OCI-LY1 (cell line): ENCODE data around the gene SESN1.

Experiments used
- EZH2 ChIP-seq: fragments of 200-600 bp; sonication (generic), shearing (Covaris generic); IDR thresholded peaks from 2 replicates; pipeline ENCODE4 v1.8.0; 2017; ENCODE audit warnings: borderline replicate concordance, mixed run types, mild to moderate bottlenecking, antibody characterized with exemption, low read length, moderate library complexity, mixed read lengths
- TF ChIP-seq, protein P1 (sequence below): fragments of 200-600 bp; sonication (generic), shearing (Covaris generic); IDR thresholded peaks from 2 replicates; pipeline ENCODE4 v1.5.1; 2017; ENCODE audit warnings: mild to moderate bottlenecking, antibody characterized with exemption, low read length, moderate library complexity, mixed read lengths

DNA sequence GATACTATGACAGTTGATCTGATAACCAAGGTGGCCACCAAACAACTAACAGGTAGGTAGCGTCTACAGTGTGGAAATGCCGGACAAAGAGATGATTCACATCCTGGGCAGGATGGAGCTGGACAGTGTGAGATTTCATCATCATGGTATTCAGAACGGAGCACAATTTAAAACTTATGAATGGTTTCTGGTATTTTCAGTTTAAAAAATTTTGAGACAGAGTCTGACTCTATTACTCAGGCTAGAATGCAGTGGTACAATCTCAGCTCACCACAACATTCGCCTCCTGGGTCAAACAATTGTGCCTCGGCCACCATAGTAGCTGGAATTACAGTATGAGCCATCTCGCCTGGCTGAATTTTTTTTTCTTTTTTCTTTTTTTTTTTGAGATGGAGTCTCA is 44.5 kb upstream of the SESN1 start:
- TF ChIP-seq, protein P1, sequence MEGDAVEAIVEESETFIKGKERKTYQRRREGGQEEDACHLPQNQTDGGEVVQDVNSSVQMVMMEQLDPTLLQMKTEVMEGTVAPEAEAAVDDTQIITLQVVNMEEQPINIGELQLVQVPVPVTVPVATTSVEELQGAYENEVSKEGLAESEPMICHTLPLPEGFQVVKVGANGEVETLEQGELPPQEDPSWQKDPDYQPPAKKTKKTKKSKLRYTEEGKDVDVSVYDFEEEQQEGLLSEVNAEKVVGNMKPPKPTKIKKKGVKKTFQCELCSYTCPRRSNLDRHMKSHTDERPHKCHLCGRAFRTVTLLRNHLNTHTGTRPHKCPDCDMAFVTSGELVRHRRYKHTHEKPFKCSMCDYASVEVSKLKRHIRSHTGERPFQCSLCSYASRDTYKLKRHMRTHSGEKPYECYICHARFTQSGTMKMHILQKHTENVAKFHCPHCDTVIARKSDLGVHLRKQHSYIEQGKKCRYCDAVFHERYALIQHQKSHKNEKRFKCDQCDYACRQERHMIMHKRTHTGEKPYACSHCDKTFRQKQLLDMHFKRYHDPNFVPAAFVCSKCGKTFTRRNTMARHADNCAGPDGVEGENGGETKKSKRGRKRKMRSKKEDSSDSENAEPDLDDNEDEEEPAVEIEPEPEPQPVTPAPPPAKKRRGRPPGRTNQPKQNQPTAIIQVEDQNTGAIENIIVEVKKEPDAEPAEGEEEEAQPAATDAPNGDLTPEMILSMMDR = no peak
- TF ChIP-seq EZH2 = no peak
